Measurements from ENCODE around the gene SLC4A1AP.

- peak; percentile 33; the same call in 1 of the 2 replicates for TF ChIP-seq GATA2 (IDR thresholded peaks at IDR 0.05; ENCODE audit: low read depth, low read length)
- no peak for TF ChIP-seq GATA3 (IDR thresholded peaks at IDR 0.05; ENCODE audit: low read depth, low read length)
Measured at GRCh38 chr2:27703638-27704341, 40.1 kb downstream of the SLC4A1AP start.
